KOPT-K1 (cell line): ENCODE measurements around the gene CDYL2.
"Not testable (repeated sequence)": the region's sequence is repeated elsewhere in the genome, so short reads cannot be mapped to it uniquely, and the experiment has no call there.

Source experiments
- H3K27ac ChIP-seq: fragments of 200-600 bp; sonication (generic); 2 replicates; pipeline ENCODE4 v1.5.1; 2016; ENCODE audit warnings: antibody characterized with exemption, mild to moderate bottlenecking, low read depth, low read length; ENCODE audit not compliant: poor library complexity, severe bottlenecking
- H3K36me3 ChIP-seq: fragments of 200-600 bp; sonication (generic); 2 replicates; pipeline ENCODE4 v1.5.1; 2017; ENCODE audit warnings: antibody characterized with exemption, mild to moderate bottlenecking, low read length, moderate library complexity; ENCODE audit not compliant: insufficient read depth
- H3K9me3 ChIP-seq: fragments of 200-600 bp; sonication (generic); 2 replicates; pipeline ENCODE4 v1.5.1; 2017; ENCODE audit warnings: antibody characterized with exemption, low read length, mild to moderate bottlenecking; ENCODE audit not compliant: insufficient read depth, poor library complexity, severe bottlenecking

CDYL2 gene

DNA sequence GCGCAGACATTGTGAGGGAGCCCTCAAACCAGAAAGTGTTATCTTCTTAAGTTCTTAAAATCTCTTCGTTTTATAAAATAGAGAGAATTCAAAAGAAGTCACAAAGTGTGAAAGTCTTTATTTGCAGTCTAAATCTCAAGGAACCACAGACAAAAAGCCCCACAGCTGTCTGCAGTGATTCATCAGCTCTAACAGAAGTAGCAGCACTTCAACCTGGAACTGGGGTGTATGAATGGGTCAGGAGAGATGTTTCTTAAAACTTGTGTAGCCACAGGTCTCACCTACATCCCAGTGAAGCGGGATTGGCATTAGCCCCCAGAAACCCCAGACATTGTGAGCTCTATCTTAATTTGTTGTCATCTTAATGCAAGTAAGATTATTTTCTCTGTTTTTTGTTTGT, 61.1 kb downstream of the CDYL2 start:
- Histone ChIP-seq H3K27ac (no peak overlapping the region), H3K9me3 (peaks cover 9% of the 10 kb centered on the region), H3K36me3 (no peaks in the 10 kb centered on the region)

GRCh38 chr16:80742331-80742730, 62.1 kb downstream of the CDYL2 start:
- no peaks in the 10 kb centered on the region for H3K36me3 ChIP-seq
- H3K27ac ChIP-seq, result no peak overlapping the region
- H3K9me3 ChIP-seq, result peaks cover 9% of the 10 kb centered on the region

DNA sequence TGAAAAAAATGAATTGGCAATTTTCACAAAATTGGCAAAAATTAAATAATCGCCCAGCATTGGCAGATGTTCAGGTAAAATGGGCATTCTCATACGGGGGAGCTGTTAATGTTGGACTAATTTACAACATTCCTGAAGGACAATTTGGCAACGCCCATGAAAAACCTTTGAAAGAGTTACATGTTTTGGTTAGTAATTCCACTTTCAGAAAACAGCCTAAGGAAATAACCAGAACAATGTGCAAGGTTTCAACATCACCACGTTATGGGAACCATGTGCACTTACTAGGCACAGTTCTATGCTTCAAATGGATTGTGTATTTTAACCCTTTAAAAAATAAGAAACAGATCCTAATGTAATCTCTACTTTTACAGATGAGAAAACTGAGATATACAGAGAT, 62.7 kb downstream of the CDYL2 start:
- no peaks in the 10 kb centered on the region for H3K36me3 ChIP-seq
- no peak overlapping the region for H3K27ac ChIP-seq
- peaks cover 9% of the 10 kb centered on the region for H3K9me3 ChIP-seq

GRCh38 chr16:80739523-80739922, 64.9 kb downstream of the CDYL2 start:
- H3K27ac ChIP-seq, result no peak overlapping the region
- no peaks in the 10 kb centered on the region for H3K36me3 ChIP-seq
- H3K9me3 ChIP-seq, result peaks cover 9% of the 10 kb centered on the region

- no peak overlapping the region for H3K27ac ChIP-seq
- H3K9me3 ChIP-seq, result peaks cover 9% of the 10 kb centered on the region
- no peaks in the 10 kb centered on the region for H3K36me3 ChIP-seq
These were observed 65.9 kb downstream of the CDYL2 start for GRCh38 chr16:80738521-80738920.

- no peaks in the 10 kb centered on the region for H3K36me3 ChIP-seq
- no peak overlapping the region for H3K27ac ChIP-seq
- peaks cover 9% of the 10 kb centered on the region for H3K9me3 ChIP-seq
These were observed 68.6 kb downstream of the CDYL2 start for GRCh38 chr16:80735846-80736245.

DNA sequence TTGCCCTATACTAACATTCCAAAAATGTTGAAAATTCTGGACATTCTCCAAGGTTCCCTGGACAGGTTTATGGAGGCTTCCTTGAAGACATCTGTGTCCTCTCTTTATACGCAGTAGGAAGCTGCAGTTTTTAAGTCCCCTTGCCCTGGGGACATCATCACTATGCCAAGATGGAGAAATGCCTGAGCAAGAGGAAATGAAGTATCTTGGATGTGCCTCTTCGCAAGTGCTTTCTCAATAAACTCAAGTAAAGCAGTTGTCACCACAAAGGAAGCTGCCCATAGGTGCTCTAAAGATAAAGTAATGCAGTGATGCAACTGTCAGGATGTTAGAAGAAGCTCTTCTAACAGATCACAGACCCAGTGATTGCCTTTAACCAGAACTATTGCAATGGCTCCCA, 71.0 kb downstream of the CDYL2 start:
- H3K36me3 ChIP-seq, result no peaks in the 10 kb centered on the region
- no peak overlapping the region for H3K27ac ChIP-seq
- H3K9me3 ChIP-seq, result no peaks in the 10 kb centered on the region

DNA sequence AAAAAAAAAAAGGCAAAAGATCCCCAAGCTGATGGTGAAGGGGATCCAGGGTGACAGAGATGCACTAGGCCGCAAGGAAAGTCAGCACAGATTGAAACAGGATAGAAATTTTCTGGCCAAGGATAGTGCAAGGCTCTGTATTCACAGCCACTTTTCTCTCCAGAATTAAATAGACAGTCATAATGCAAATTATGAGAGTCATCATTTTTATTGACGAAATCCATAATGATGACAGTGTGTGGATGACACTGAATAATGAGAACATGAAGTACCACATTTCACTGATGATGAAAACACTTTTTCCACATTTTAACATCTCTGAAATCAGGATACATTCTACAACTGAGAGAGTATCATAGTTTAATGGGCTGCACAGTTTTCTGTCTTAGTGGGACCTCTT, 72.5 kb downstream of the CDYL2 start:
- Histone ChIP-seq H3K9me3 (no peaks in the 10 kb centered on the region), H3K27ac (no peak overlapping the region), H3K36me3 (no peaks in the 10 kb centered on the region)

GRCh38 chr16:80727066-80727763, 77.2 kb downstream of the CDYL2 start:
- not testable (repeated sequence) for H3K27ac ChIP-seq, H3K9me3 ChIP-seq, H3K36me3 ChIP-seq

DNA sequence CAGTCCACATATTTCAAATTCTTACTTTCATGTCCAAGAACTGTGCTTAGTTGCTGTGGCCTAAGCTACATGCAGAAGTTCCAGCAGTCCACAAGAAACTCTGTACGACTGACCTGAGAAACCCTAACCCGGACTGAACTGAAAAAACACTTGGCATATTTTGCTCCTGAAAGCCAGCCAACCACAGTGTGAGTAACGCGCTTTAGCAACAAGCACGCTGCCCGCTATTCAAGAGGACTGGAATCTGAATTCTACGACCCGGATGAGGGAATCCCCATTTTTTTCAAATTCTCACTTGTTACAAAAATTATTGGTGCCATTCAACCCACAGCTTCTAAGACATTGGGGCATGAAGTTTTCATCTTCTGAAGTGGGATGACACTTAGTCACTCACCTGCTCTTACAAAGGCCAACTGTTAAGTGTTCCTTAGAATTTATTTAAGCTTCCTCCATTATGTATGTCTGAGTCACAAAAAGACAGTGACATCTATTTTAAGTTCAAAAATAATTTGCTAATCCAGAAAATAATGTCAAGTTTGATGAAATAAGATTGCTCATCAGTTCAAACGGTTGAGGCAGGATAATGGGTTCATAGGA, 78.7 kb downstream of the CDYL2 start:
- no peak overlapping the region for H3K27ac ChIP-seq
- peaks cover 8% of the 10 kb centered on the region for H3K9me3 ChIP-seq
- no peaks in the 10 kb centered on the region for H3K36me3 ChIP-seq

- no peak overlapping the region for H3K27ac ChIP-seq
- H3K9me3 ChIP-seq, result peaks cover 8% of the 10 kb centered on the region
- no peaks in the 10 kb centered on the region for H3K36me3 ChIP-seq
These were observed 80.4 kb downstream of the CDYL2 start for GRCh38 chr16:80723981-80724380.

DNA sequence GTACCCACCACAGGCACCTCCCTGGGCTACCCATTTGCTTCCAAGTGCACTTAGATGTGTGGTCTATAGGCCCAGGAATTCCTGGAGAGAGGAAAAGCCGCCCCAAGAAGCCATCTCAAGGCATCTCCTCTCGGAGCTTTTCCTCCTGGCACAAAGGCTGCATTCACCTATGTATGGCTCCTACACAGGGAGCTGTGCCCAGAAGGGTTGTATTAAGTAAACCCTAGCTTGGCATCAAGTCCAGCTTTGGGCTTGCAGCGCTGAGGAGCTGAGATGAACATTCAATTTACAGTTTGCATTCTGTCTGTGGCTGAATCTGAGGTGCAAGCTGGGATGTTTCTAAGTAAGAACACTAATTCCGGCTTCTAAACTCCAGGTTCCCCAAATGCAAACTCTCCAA, 81.3 kb downstream of the CDYL2 start:
- Histone ChIP-seq H3K9me3 (peaks cover 8% of the 10 kb centered on the region), H3K36me3 (no peaks in the 10 kb centered on the region), H3K27ac (no peak overlapping the region)

- H3K27ac ChIP-seq, result no peak overlapping the region
- H3K9me3 ChIP-seq, result peaks cover 8% of the 10 kb centered on the region
- no peaks in the 10 kb centered on the region for H3K36me3 ChIP-seq
These were observed 83.5 kb downstream of the CDYL2 start for GRCh38 chr16:80720804-80721371.

DNA sequence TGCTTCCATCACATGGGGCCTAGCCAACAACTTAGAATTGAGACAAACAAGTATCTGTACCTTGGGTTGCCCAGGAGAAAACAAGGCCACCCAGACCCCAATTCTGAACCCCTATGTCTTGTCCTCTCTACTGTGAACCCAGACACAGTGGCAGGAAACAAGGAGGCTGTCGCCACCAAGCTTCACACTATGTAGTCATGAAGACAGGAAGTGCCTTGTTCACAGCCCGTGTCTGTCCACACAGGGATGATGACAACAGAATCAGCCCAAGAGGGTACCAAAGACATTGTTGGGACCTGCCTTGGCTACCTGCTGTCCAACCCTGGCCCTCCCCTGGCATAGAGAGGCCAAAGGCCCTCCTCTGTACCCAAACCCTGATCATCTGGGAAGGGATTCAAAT, 84.8 kb downstream of the CDYL2 start:
- H3K9me3 ChIP-seq, result peaks cover 8% of the 10 kb centered on the region
- H3K27ac ChIP-seq, result no peak overlapping the region
- no peaks in the 10 kb centered on the region for H3K36me3 ChIP-seq

DNA sequence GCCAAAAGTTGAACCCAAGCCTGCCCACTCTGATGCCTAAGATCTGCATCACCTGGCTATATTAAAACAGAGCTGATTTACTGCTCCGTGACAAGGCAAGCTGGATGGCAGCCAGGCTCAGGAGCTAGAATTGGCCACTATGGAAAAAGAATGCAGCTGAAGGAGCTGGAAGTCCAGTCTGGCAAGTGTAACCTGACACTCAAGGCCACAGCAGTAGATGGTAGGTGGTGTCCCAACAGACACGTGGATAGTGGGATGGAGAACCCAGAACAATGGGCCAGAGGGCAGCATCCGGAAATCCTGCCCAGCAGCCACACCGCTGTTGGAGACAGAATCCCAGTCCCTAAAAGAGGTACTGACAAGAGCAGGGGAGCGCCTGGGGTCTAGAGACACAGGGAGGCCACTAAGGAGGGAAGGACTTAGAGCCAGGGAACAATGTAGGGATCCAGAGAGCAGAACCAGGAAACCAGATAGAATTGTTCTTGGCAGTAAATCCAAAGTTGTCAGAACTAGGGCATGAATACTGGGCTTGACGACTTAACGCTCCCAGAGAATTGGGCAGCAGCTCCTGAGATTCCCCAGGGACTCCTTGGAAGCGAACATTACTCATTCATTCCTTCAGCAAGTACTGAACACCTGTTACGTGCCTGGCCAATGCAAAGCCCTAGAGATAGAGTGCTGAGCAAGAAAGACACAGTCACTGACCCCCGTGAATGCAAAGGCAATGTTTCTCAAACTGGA, 85.7 kb downstream of the CDYL2 start:
- H3K36me3 ChIP-seq, result no peaks in the 10 kb centered on the region
- no peak overlapping the region for H3K27ac ChIP-seq
- peaks cover 8% of the 10 kb centered on the region for H3K9me3 ChIP-seq
